ENCODE results near the gene E4F1. TPM values are rescaled to one million over a fixed set of nuclear protein-coding genes. Genes with fewer than 3 reads are reported as not detected.
A peak's percentile ranks its signal among the peaks of the same experiment; 100 is the strongest.

Gene E4F1
- total and polyA plus RNA-seq, 2 of the 13 experiments (the other 11 are each of a cell fraction or from before 2014, with no cell fraction given), result 13.8 to 19.5 TPM

GRCh38 chr16:2205967-2206313 is 17.5 kb upstream of the E4F1 start (continued):
- no peak for TF ChIP-seq ZFP36 (IDR thresholded peaks at IDR 0.05; ENCODE audit: borderline replicate concordance, low read depth, low read length, partially characterized antibody)
- peak; percentile 79; the same call in 1 of the 2 replicates for TF ChIP-seq NR2C2 (CRISPR knock-in tag; IDR thresholded peaks at IDR 0.05; ENCODE audit: borderline replicate concordance)
- TF ChIP-seq, protein P1, sequence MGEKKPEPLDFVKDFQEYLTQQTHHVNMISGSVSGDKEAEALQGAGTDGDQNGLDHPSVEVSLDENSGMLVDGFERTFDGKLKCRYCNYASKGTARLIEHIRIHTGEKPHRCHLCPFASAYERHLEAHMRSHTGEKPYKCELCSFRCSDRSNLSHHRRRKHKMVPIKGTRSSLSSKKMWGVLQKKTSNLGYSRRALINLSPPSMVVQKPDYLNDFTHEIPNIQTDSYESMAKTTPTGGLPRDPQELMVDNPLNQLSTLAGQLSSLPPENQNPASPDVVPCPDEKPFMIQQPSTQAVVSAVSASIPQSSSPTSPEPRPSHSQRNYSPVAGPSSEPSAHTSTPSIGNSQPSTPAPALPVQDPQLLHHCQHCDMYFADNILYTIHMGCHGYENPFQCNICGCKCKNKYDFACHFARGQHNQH (CRISPR knock-in tag; IDR thresholded peaks at IDR 0.05), result no peak
- TF ChIP-seq NR2F6 (IDR thresholded peaks at IDR 0.05), result peak; percentile 53; the same call in 1 of the 2 replicates
- TF ChIP-seq NR2F6 (CRISPR knock-in tag; IDR thresholded peaks at IDR 0.05), result peak; percentile 53; the same call in 1 of the 2 replicates
- no peak for TF ChIP-seq ATM (IDR thresholded peaks at IDR 0.05; ENCODE audit: borderline replicate concordance)
- TF ChIP-seq, protein P2, sequence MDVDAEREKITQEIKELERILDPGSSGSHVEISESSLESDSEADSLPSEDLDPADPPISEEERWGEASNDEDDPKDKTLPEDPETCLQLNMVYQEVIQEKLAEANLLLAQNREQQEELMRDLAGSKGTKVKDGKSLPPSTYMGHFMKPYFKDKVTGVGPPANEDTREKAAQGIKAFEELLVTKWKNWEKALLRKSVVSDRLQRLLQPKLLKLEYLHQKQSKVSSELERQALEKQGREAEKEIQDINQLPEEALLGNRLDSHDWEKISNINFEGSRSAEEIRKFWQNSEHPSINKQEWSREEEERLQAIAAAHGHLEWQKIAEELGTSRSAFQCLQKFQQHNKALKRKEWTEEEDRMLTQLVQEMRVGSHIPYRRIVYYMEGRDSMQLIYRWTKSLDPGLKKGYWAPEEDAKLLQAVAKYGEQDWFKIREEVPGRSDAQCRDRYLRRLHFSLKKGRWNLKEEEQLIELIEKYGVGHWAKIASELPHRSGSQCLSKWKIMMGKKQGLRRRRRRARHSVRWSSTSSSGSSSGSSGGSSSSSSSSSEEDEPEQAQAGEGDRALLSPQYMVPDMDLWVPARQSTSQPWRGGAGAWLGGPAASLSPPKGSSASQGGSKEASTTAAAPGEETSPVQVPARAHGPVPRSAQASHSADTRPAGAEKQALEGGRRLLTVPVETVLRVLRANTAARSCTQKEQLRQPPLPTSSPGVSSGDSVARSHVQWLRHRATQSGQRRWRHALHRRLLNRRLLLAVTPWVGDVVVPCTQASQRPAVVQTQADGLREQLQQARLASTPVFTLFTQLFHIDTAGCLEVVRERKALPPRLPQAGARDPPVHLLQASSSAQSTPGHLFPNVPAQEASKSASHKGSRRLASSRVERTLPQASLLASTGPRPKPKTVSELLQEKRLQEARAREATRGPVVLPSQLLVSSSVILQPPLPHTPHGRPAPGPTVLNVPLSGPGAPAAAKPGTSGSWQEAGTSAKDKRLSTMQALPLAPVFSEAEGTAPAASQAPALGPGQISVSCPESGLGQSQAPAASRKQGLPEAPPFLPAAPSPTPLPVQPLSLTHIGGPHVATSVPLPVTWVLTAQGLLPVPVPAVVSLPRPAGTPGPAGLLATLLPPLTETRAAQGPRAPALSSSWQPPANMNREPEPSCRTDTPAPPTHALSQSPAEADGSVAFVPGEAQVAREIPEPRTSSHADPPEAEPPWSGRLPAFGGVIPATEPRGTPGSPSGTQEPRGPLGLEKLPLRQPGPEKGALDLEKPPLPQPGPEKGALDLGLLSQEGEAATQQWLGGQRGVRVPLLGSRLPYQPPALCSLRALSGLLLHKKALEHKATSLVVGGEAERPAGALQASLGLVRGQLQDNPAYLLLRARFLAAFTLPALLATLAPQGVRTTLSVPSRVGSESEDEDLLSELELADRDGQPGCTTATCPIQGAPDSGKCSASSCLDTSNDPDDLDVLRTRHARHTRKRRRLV (CRISPR knock-in tag; IDR thresholded peaks at IDR 0.05), result no peak
- 0 out of 2 replicates have a peak, but pooled peaks have one; percentile 14 for TF ChIP-seq CAMTA2 (CRISPR knock-in tag; IDR thresholded peaks at IDR 0.05; ENCODE audit: borderline replicate concordance)
- no peak for TF ChIP-seq ZNF205 (CRISPR knock-in tag; IDR thresholded peaks at IDR 0.05)
- no peak for TF ChIP-seq SIX1 (CRISPR knock-in tag; IDR thresholded peaks at IDR 0.05; ENCODE audit: borderline replicate concordance)
- TF ChIP-seq SAFB2 (CRISPR knock-in tag; IDR thresholded peaks at IDR 0.05; ENCODE audit: borderline replicate concordance, low read depth), result peak; percentile 5; the same call in 1 of the 2 replicates
- no peak for TF ChIP-seq IRX3 (CRISPR knock-in tag; IDR thresholded peaks at IDR 0.05; ENCODE audit: borderline replicate concordance, low read depth)
- TF ChIP-seq DPF2 (CRISPR knock-in tag; IDR thresholded peaks at IDR 0.05; ENCODE audit: borderline replicate concordance, low read depth), result peak; percentile 24; the same call in 1 of the 2 replicates
- TF ChIP-seq ZNF224 (CRISPR knock-in tag; IDR thresholded peaks at IDR 0.05), result no peak
- TF ChIP-seq ZFP90 (CRISPR knock-in tag; IDR thresholded peaks at IDR 0.05; ENCODE audit: borderline replicate concordance), result no peak
- TF ChIP-seq SKI (IDR thresholded peaks at IDR 0.05; ENCODE audit: partially characterized antibody), result no peak
- no peak for TF ChIP-seq ARNTL (CRISPR knock-in tag; IDR thresholded peaks at IDR 0.05)
- no peak for TF ChIP-seq PREB (CRISPR knock-in tag; IDR thresholded peaks at IDR 0.05)
- TF ChIP-seq ZNF33B (CRISPR knock-in tag; IDR thresholded peaks at IDR 0.05), result no peak
- TF ChIP-seq AFF4 (CRISPR knock-in tag; IDR thresholded peaks at IDR 0.05), result no peak
